ENCODE data around the gene CACNB4.

DNA sequence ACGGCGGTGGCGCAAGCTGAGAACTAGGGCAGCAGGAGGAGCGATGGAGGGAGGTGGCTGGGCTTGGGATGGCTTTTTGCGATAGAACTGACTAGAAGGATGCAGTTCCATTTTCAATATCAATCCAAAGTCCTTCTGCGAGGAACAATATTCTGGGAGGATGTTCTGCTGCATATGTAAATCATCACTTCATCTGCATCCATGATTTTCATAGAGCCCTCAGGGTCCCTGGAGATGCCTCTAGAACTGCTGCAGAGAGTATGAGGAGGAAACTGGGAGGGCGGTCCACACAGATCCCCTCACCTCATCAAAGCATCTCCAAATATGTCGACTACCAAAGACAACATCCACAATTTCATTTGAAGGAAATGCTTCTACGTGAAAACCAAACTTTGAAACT is 20.8 kb downstream of the CACNB4 start:
- TF ChIP-seq, protein P1, sequence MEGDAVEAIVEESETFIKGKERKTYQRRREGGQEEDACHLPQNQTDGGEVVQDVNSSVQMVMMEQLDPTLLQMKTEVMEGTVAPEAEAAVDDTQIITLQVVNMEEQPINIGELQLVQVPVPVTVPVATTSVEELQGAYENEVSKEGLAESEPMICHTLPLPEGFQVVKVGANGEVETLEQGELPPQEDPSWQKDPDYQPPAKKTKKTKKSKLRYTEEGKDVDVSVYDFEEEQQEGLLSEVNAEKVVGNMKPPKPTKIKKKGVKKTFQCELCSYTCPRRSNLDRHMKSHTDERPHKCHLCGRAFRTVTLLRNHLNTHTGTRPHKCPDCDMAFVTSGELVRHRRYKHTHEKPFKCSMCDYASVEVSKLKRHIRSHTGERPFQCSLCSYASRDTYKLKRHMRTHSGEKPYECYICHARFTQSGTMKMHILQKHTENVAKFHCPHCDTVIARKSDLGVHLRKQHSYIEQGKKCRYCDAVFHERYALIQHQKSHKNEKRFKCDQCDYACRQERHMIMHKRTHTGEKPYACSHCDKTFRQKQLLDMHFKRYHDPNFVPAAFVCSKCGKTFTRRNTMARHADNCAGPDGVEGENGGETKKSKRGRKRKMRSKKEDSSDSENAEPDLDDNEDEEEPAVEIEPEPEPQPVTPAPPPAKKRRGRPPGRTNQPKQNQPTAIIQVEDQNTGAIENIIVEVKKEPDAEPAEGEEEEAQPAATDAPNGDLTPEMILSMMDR (IDR thresholded peaks at IDR 0.05) = no peak
- TF ChIP-seq POLR2AphosphoS5 (IDR thresholded peaks at IDR 0.05; ENCODE audit: low read depth, low read length) = no peak

All from Panc1 (cell line).